ENCODE measurements around the gene GSTM4.

GSTM4 gene

GRCh38 chr1:109619576-109620400, 36.1 kb upstream of the GSTM4 start, which contains the start of the genes AMPD2 and GNAT2:
TSS of gene AMPD2 (plus strand) at chr1:109619837. CDS start at chr1:109621176, 1,339 bp downstream.
TSS of gene GNAT2 (minus strand) at chr1:109619616. CDS start at chr1:109612870, 6,746 bp downstream.
- Histone ChIP-seq H3K36me3 (ENCODE audit: insufficient read depth, low read length) (no peaks in the 10 kb centered on the region), H3K27me3 (ENCODE audit: insufficient read depth, low read length) (no peaks in the 10 kb centered on the region), H3K4me1 (ENCODE audit: insufficient read depth, low read length, severe bottlenecking) (peaks cover 51% of the 10 kb centered on the region), H4K20me1 (ENCODE audit: insufficient read depth, low read length) (no peaks in the 10 kb centered on the region), H3K27ac (ENCODE audit: low read depth, low read length, poor library complexity, severe bottlenecking) (peak within 1 kb of the TSS; percentile 42), H3K79me2 (ENCODE audit: insufficient read depth, low read length) (no peaks in the 10 kb centered on the region), H3F3A (ENCODE audit: insufficient read depth, low read length) (no peaks in the 10 kb centered on the region), H3K9ac (ENCODE audit: low read length) (peak within 1 kb of the TSS; percentile 85), H3K4me2 (ENCODE audit: low read length) (peak within 1 kb of the TSS; percentile 75), H3K9me2 (ENCODE audit: low read depth, low read length) (no peaks in the 10 kb centered on the region), H2AFZ (ENCODE audit: low read length) (peak within 1 kb of the TSS; percentile 16; the same call in 1 of the 2 replicates), H3K4me3 (ENCODE audit: low read depth, low read length, poor library complexity, severe bottlenecking) (peak within 1 kb of the TSS; percentile 87), H3K9me3 (ENCODE audit: low read length) (no peaks in the 10 kb centered on the region)
- TF ChIP-seq CTCF (IDR thresholded peaks at IDR 0.05; ENCODE audit: low read length): no peak
- no peak for TF ChIP-seq EZH2 (IDR thresholded peaks at IDR 0.05; ENCODE audit: borderline replicate concordance, low read length)

GRCh38 chr1:109620401-109620791, 35.5 kb upstream of the GSTM4 start:
- Histone ChIP-seq H3K27ac (ENCODE audit: low read depth, low read length, poor library complexity, severe bottlenecking) (peak overlapping the region; percentile 37), H2AFZ (ENCODE audit: low read length) (no peak overlapping the region), H3F3A (ENCODE audit: insufficient read depth, low read length) (no peaks in the 10 kb centered on the region), H3K9me3 (ENCODE audit: low read length) (no peaks in the 10 kb centered on the region), H3K27me3 (ENCODE audit: insufficient read depth, low read length) (no peaks in the 10 kb centered on the region), H3K36me3 (ENCODE audit: insufficient read depth, low read length) (no peaks in the 10 kb centered on the region), H3K9me2 (ENCODE audit: low read depth, low read length) (no peaks in the 10 kb centered on the region), H3K4me3 (ENCODE audit: low read depth, low read length, poor library complexity, severe bottlenecking) (peak overlapping the region; percentile 87), H3K9ac (ENCODE audit: low read length) (peak overlapping the region; percentile 85), H3K79me2 (ENCODE audit: insufficient read depth, low read length) (no peaks in the 10 kb centered on the region), H4K20me1 (ENCODE audit: insufficient read depth, low read length) (no peaks in the 10 kb centered on the region), H3K4me1 (ENCODE audit: insufficient read depth, low read length, severe bottlenecking) (peaks cover 57% of the 10 kb centered on the region), H3K4me2 (ENCODE audit: low read length) (peak overlapping the region; percentile 75)
- TF ChIP-seq CTCF (IDR thresholded peaks at IDR 0.05; ENCODE audit: low read length): no peak
- TF ChIP-seq EZH2 (IDR thresholded peaks at IDR 0.05; ENCODE audit: borderline replicate concordance, low read length): no peak

GRCh38 chr1:109620841-109621286, 35.0 kb upstream of the GSTM4 start:
- TF ChIP-seq EZH2 (IDR thresholded peaks at IDR 0.05; ENCODE audit: borderline replicate concordance, low read length): no peak
- no peak for TF ChIP-seq CTCF (IDR thresholded peaks at IDR 0.05; ENCODE audit: low read length)
- Histone ChIP-seq H3K36me3 (ENCODE audit: insufficient read depth, low read length) (no peaks in the 10 kb centered on the region), H3K79me2 (ENCODE audit: insufficient read depth, low read length) (no peaks in the 10 kb centered on the region), H3K9ac (ENCODE audit: low read length) (peak overlapping the region; percentile 85), H3K27ac (ENCODE audit: low read depth, low read length, poor library complexity, severe bottlenecking) (peak overlapping the region; percentile 37), H4K20me1 (ENCODE audit: insufficient read depth, low read length) (no peaks in the 10 kb centered on the region), H3F3A (ENCODE audit: insufficient read depth, low read length) (no peaks in the 10 kb centered on the region), H3K9me2 (ENCODE audit: low read depth, low read length) (no peaks in the 10 kb centered on the region), H3K9me3 (ENCODE audit: low read length) (no peaks in the 10 kb centered on the region), H3K4me1 (ENCODE audit: insufficient read depth, low read length, severe bottlenecking) (peaks cover 58% of the 10 kb centered on the region), H2AFZ (ENCODE audit: low read length) (no peak overlapping the region), H3K4me2 (ENCODE audit: low read length) (peak overlapping the region; percentile 75), H3K27me3 (ENCODE audit: insufficient read depth, low read length) (no peaks in the 10 kb centered on the region), H3K4me3 (ENCODE audit: low read depth, low read length, poor library complexity, severe bottlenecking) (peak overlapping the region; percentile 87)
